Upper lobe of left lung (tissue), 4 donors: Measurements from ENCODE around the gene PNKD.

ENCODE experiments used
- EP300 ChIP-seq, 4 donors: sonication (generic); formaldehyde crosslinking; IDR thresholded peaks; one replicate each; pipeline ENCODE4 v1.5.1; 2017; ENCODE audit warnings: antibody characterized with exemption in 4 of 4, control low read depth in 2 of 4
- POLR2A ChIP-seq, 4 donors: fragments of 450-650 bp; IDR thresholded peaks; one replicate each; pipeline ENCODE4 v1.5.1; 2016 to 2017; ENCODE audit warnings: antibody characterized with exemption in 4 of 4, mild to moderate bottlenecking in 2 of 4
- TF ChIP-seq, protein P1 (sequence below), 6 experiments: fragments of 450-650 bp in 4 of 6; fragments of 200-600 bp in 2 of 6; sonication (generic) in 2 of 6; IDR thresholded peaks; one replicate each; pipeline ENCODE4 v1.5.1; 2016 to 2019; ENCODE audit warnings: antibody characterized with exemption in 6 of 6

DNA sequence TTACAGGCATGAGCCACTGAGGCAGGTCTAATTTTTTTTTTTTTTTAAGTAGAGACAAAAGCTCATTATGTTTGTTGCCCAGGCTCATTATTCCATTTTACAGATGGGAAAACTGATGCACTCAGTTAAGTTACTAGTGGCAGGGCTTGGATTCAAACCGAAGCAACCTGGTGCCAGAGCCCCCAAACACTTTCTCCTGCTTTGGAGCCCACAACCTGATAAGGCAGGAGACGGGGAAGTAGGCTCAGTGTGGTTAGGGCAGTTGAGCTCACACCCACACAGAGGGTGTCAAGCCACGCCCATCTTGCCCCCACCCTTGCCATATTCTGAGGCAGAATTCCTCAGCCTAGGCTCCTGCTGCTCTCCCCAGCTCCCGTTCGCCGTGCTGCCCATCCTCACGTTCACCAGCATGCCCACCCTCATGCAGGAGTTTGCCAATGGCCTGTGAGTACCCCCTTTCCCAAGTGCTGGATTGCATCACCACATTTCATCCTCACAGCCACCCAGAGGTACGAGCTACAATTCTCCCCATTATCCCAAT, 123.5 kb downstream of the PNKD start:
- TF ChIP-seq POLR2A (IDR thresholded peaks at IDR 0.05): no peak
- TF ChIP-seq EP300 (IDR thresholded peaks at IDR 0.05): no peak
- TF ChIP-seq, protein P1, sequence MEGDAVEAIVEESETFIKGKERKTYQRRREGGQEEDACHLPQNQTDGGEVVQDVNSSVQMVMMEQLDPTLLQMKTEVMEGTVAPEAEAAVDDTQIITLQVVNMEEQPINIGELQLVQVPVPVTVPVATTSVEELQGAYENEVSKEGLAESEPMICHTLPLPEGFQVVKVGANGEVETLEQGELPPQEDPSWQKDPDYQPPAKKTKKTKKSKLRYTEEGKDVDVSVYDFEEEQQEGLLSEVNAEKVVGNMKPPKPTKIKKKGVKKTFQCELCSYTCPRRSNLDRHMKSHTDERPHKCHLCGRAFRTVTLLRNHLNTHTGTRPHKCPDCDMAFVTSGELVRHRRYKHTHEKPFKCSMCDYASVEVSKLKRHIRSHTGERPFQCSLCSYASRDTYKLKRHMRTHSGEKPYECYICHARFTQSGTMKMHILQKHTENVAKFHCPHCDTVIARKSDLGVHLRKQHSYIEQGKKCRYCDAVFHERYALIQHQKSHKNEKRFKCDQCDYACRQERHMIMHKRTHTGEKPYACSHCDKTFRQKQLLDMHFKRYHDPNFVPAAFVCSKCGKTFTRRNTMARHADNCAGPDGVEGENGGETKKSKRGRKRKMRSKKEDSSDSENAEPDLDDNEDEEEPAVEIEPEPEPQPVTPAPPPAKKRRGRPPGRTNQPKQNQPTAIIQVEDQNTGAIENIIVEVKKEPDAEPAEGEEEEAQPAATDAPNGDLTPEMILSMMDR (IDR thresholded peaks at IDR 0.05): no peak
